ENCODE data around the gene SLC22A31.
A peak's percentile ranks its signal among the peaks of the same experiment; 100 is the strongest.
"Not testable (repeated sequence)": the region's sequence is repeated elsewhere in the genome, so short reads cannot be mapped to it uniquely, and the experiment has no call there.

Gene SLC22A31

DNA sequence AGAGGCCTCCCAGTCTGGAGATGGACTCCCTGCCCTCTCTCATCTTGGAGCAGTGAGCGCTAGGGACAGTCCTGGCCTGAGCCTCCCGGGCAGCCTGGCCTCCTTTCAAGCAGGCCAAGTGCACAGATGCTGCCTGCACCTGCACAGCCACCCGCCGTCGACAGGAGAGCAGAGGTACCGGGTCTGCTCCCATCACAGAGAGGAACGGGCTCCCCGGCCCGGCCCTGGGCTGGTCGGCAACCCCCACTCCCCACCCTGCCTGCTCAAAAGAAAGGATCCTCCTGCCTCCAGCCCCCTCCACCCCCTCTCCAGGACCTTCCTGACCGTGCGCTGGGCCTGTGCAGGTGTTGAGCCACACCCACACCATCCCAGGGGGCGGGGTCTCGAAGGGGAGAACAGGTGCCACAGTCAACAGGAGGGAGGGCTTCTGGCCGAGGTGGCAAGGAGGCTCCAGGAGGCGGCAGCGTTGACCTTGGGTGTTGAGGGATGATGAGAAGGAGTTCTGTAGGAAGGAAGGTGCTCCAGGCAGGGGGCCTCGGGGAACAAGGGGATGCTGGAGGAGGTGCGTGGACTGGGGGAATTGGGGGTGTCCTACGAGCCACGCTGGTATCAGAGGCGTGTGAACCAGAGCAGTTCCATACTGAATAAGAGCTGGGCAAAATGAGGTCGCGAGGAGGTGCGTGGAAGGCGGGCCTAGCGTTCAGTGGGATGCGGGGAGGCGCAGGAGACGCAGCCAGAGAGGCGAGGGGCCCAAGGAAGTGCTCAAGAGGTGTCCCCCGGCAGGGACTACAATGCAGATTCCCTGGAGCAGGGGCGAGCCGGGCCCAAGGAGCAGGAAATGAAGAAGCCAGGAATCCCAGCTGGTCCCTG is 29.8 kb downstream of the SLC22A31 start:
- in situ Hi-C loops (cut with HindIII; ENCODE audit: low pct_unique_long_range_greater_than_20kb, low sequenced_read_pairs) = no loop called here
- TF ChIP-seq JUND (IDR thresholded peaks at IDR 0.05; ENCODE audit: low read depth) = no peak
- DNase-seq (ENCODE audit: low read depth in 1 of 2, low spot score in 1 of 2) = peak; percentile 73 to 93

- TF ChIP-seq JUND (IDR thresholded peaks at IDR 0.05; ENCODE audit: low read depth) = no peak
- DNase-seq (ENCODE audit: low read depth in 1 of 2, low spot score in 1 of 2) = no peak
- in situ Hi-C loops (cut with HindIII; ENCODE audit: low pct_unique_long_range_greater_than_20kb, low sequenced_read_pairs) = no loop called here
These were observed 30.6 kb downstream of the SLC22A31 start for GRCh38 chr16:89169778-89170177.

DNA sequence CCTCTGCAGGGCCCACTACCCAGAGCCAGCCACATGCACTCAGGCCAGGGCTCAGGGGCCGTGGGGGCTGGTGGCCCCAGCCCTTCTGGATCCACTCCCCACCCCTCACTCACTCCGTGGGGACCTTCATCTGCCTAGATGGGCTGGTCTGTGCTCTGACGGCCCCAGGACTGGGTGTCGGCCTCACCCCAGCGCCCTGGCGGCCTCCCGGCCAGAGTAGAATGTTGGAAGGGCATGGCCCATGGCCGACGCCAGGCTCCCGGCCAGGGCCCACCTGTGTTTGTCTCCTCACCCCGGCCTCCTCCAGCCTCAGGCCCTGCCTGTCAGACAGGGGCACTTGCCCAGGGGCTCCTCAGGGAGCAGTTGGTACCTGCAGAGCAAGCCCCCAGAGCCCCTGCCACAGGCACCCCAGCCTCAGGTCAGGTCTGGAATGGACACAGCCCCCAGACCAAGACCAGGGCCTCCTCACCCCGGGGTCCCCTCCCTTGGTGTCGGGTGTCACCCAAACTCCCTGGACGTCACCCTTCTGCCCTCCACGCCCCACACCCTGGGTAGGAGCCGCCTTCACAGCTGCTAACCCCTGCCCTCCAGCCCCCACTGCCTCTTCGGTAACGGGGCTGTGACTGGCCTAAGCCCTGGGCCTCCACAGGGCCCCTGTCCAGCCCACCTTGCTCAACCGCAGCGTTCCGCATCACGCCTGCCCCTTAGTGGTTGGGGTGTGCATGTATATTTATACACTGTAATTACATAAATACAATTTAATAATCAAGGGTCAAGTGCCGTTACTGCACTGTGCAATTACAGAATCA is 31.8 kb downstream of the SLC22A31 start:
- in situ Hi-C loops (cut with HindIII; ENCODE audit: low pct_unique_long_range_greater_than_20kb, low sequenced_read_pairs) = no loop called here
- TF ChIP-seq JUND (IDR thresholded peaks at IDR 0.05; ENCODE audit: low read depth) = no peak
- DNase-seq (ENCODE audit: low read depth in 1 of 2, low spot score in 1 of 2) = no peak

DNA sequence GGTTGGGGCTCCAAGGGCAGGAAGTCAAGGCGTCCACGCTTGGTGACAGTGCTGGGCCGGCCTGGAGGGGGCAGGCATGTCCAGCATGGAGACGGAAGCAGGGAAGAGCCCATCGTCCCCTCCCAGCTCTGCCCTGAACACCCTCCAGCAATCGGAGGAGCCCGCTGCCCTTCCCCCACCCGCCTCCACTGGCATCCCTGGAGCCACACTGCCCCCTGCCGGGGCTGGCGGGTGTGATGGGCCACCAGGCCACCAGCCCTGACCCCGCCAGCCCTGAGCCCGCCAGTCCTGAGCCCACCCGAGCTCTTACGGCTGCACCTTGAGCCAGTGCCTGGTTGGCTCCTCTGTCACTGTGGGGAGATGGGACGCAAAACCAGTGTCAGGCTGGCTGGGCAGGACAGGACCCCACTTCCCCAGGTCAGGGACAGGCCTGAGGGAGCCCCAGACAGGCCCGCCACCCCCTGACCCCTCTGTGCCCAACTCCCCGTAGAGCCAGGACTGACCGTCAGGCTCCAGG is 32.9 kb downstream of the SLC22A31 start:
- TF ChIP-seq JUND (IDR thresholded peaks at IDR 0.05; ENCODE audit: low read depth) = no peak
- in situ Hi-C loops (cut with HindIII; ENCODE audit: low pct_unique_long_range_greater_than_20kb, low sequenced_read_pairs) = no loop called here
- peak; percentile 87 to 92 for DNase-seq (ENCODE audit: low read depth in 1 of 2, low spot score in 1 of 2)

- no peak for DNase-seq (ENCODE audit: low read depth in 1 of 2, low spot score in 1 of 2)
- in situ Hi-C loops (cut with HindIII; ENCODE audit: low pct_unique_long_range_greater_than_20kb, low sequenced_read_pairs) = no loop called here
- no peak for TF ChIP-seq JUND (IDR thresholded peaks at IDR 0.05; ENCODE audit: low read depth)
These were observed 33.5 kb downstream of the SLC22A31 start for GRCh38 chr16:89166696-89167424.

DNA sequence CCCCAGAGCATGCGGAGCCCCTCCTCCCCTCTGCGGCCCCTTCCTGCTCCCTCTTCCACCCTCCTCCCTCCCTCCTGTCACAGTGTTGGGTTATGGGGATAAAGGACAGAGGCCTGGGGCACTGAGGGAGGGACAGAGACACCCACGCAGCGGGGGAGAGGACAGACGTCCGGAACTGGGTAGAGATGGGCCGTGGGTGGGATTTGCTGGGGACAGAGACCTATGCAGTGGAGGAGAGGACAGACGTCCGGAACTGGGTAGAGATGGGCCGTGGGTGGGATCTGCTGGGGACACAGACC is 34.7 kb downstream of the SLC22A31 start:
- DNase-seq (ENCODE audit: low read depth in 1 of 2, low spot score in 1 of 2); in situ Hi-C loops (cut with HindIII; ENCODE audit: low pct_unique_long_range_greater_than_20kb, low sequenced_read_pairs): not testable (repeated sequence)

- DNase-seq (ENCODE audit: low read depth in 1 of 2, low spot score in 1 of 2) = no peak
- TF ChIP-seq JUND (IDR thresholded peaks at IDR 0.05; ENCODE audit: low read depth) = no peak
- in situ Hi-C loops (cut with HindIII; ENCODE audit: low pct_unique_long_range_greater_than_20kb, low sequenced_read_pairs) = no loop called here
These were observed 35.3 kb downstream of the SLC22A31 start for GRCh38 chr16:89164847-89165680.

- no peak for TF ChIP-seq JUND (IDR thresholded peaks at IDR 0.05; ENCODE audit: low read depth)
- in situ Hi-C loops (cut with HindIII; ENCODE audit: low pct_unique_long_range_greater_than_20kb, low sequenced_read_pairs) = no loop called here
- no peak for DNase-seq (ENCODE audit: low read depth in 1 of 2, low spot score in 1 of 2)
These were observed 35.9 kb downstream of the SLC22A31 start for GRCh38 chr16:89164436-89164835.

DNA sequence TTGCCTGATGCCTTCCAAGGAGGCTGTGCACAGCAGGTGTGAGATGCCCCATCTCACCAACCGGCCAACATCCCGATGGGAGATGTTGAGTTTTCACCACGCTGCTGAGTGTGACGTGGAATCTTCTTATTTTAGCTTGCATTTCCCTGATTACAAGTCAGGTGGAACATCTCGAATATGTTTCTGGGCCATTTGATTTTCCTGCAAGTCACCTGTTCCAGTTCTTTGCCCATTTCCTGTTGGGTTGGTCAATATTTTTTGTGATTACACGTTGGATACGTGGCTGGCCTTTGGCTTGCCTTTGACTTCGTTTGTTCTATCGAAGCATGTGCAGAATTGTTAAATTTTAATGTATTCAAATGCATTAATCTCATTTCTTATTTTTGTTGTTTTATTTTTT is 37.0 kb downstream of the SLC22A31 start:
- in situ Hi-C loops (cut with HindIII; ENCODE audit: low pct_unique_long_range_greater_than_20kb, low sequenced_read_pairs) = no loop called here
- DNase-seq (ENCODE audit: low read depth in 1 of 2, low spot score in 1 of 2) = no peak
- TF ChIP-seq JUND (IDR thresholded peaks at IDR 0.05; ENCODE audit: low read depth) = no peak

- in situ Hi-C loops (cut with HindIII; ENCODE audit: low pct_unique_long_range_greater_than_20kb, low sequenced_read_pairs) = no loop called here
- TF ChIP-seq JUND (IDR thresholded peaks at IDR 0.05; ENCODE audit: low read depth) = no peak
- no peak for DNase-seq (ENCODE audit: low read depth in 1 of 2, low spot score in 1 of 2)
These were observed 38.3 kb downstream of the SLC22A31 start for GRCh38 chr16:89161763-89162713.

Measured in T47D (cell line).